Activated CD4-positive, CD25-positive, alpha-beta regulatory T cell treated with anti-CD3 and anti-CD28 coated beads, Interleukin-2, amount 50 U/mL, for 24 hours (primary cell): ENCODE results near the gene FAM83B.
"Not testable (repeated sequence)": the region's sequence is repeated elsewhere in the genome, so short reads cannot be mapped to it uniquely, and the experiment has no call there.

Source experiments
- ATAC-seq, 2 donors: fragments of 150-1000 bp; cut with Tn5 transposase; one replicate each; pipeline ENCODE4 v1.10.0; 2021; ENCODE audit warnings: mild to moderate bottlenecking in 1 of 2, moderate library complexity in 1 of 2

The FAM83B gene, protein sequence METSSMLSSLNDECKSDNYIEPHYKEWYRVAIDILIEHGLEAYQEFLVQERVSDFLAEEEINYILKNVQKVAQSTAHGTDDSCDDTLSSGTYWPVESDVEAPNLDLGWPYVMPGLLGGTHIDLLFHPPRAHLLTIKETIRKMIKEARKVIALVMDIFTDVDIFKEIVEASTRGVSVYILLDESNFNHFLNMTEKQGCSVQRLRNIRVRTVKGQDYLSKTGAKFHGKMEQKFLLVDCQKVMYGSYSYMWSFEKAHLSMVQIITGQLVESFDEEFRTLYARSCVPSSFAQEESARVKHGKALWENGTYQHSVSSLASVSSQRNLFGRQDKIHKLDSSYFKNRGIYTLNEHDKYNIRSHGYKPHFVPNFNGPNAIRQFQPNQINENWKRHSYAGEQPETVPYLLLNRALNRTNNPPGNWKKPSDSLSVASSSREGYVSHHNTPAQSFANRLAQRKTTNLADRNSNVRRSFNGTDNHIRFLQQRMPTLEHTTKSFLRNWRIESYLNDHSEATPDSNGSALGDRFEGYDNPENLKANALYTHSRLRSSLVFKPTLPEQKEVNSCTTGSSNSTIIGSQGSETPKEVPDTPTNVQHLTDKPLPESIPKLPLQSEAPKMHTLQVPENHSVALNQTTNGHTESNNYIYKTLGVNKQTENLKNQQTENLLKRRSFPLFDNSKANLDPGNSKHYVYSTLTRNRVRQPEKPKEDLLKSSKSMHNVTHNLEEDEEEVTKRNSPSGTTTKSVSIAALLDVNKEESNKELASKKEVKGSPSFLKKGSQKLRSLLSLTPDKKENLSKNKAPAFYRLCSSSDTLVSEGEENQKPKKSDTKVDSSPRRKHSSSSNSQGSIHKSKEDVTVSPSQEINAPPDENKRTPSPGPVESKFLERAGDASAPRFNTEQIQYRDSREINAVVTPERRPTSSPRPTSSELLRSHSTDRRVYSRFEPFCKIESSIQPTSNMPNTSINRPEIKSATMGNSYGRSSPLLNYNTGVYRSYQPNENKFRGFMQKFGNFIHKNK

GRCh38 chr6:54846243-54846856 lies at the start of gene FAM83B:
Gene FAM83B, plus strand, starts transcription at chr6:54846771. Its CDS starts 23,476 bp downstream, at chr6:54870247.
- ATAC-seq, result no peak

DNA sequence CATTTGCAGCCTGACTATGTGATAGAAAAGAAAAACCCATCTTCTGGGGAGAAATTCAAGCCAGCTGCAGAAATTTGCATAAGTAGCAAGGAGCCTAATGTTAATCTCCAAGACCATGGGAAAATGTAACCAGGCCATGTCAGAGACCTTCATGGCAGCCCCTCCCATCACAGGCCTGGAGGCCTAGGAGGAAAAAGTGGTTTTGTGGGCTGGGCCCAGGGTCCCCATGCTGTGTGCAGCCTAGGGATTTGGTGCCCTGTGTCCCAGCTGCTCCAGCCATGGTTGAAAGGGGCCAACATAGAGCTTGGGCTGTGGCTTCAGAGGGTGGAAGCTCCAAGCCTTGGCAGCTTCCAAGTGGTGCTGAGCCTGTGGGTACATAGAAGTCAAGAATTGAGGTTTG lies 49.7 kb upstream of the FAM83B start:
- ATAC-seq, result not testable (repeated sequence)

- no peak for ATAC-seq
Observed at GRCh38 chr6:54800050-54800600, 46.4 kb upstream of the FAM83B start.

DNA sequence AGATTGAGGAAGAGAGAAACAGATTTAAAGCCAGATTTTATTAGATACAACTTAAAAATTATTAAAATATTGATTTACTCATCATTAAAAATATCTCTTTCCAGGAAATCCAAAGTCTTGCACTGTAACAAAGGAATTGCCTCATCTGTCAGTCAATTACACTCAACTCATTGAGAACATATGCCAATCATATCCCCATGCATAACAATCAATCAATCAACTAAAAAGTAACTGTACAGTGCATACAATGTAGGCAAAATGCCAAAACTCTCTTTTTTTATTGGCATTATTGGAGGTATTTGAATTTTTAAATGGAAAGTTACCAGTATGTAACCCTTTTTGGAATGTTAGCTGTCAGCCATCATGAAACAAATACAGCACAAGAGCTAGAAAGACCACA lies 45.3 kb upstream of the FAM83B start:
- ATAC-seq, result no peak

DNA sequence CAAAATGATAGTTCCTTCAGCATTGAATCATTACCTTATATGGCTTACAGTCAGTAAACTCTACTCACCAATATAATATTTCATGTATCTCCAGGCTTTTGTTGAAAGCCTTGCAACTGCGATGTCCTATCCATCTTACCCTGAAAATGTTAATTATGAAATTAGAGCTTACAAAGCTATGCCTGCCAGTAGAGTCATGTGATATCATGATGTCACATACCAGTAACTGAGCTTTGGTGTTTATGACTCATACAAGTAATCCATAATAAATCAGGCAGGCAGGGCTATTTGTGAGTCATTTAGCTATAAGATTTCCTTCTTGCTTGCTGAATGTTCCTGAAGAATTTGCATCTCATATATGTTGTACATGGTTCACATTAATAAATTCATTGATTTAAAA lies 44.9 kb upstream of the FAM83B start:
- no peak for ATAC-seq

DNA sequence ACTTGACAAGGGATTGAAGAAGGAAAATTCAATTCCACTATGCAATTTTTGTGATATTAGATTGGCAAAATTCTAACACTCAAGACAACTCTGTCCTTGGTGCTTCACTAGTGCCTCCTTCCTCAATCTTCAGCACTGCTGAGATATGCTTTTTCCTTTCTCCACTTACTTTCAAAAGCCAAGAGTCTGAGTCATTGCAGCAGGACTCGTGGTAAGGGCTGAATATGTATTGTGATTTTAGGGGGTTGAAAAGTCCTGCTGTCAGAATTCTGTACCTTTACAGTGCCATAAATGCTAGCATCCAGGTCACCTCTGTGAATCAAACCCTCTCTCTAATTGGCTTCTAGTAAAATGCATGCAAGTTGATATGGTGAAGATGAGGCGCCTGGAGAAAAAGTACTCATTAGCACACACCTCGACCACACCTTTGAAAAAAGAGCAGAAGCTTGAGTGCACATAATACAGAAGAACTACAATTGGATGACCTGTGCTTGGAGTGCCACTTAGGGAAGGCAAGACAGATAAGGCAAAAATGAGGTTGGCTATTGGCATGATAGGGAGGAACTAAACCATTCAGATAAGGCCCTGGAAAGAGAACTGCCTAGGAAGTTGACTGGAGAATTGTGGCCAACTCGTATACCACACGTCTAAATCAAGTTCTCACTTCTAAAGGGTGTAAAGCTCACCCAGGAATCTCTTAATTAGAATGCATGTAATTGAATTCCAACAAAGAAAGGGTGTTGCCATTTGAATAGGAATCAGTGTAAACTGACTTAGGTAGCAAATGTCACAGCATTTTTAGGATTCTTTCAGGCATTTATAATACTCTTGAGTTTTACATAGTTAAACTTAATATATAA lies 43.6 kb upstream of the FAM83B start:
- ATAC-seq, result no peak

DNA sequence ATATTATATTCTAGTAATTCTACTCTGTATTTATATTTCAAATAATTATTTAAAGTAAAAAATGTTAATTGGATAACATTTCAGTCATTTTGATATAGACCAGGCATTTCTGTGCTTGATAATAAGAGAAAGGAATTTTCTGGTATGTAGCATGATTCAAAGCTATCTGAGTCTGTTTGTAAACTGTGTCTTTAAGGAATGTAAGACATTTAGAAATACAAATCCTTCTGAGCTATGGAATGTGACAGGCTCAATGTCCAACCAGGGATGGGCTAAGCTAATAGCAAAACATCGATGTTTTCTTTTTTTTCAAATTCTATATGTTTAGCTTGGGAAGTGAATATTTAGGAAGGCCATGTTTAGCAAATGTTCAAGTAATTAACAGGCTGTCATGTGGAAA lies 41.5 kb upstream of the FAM83B start:
- no peak for ATAC-seq

GRCh38 chr6:54810147-54810546 lies 36.4 kb upstream of the FAM83B start:
- no peak for ATAC-seq

GRCh38 chr6:54813892-54814291 lies 32.7 kb upstream of the FAM83B start:
- no peak for ATAC-seq

- ATAC-seq, result no peak
Observed at GRCh38 chr6:54817236-54817635, 29.3 kb upstream of the FAM83B start.

DNA sequence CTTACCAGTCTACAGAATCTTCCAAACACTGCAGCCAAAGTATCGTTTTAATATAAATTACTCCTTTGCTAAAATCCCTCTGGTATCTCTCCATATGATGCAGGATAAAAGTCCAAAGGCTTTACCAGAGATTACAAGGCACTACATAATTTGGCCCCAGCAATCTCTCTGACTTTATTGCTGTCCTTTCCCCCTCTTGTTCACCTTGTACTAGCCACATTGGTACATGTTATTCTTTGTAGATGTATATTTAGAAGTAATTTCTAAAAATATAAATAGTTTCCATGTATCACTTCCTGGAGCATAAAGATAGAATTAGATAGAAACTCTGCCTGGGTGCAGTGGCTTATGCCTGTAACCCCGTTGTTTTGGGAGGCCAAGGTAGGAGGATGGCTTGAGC lies 28.7 kb upstream of the FAM83B start:
- no peak for ATAC-seq

- ATAC-seq, result not testable (repeated sequence)
Observed at GRCh38 chr6:54824225-54824624, 22.3 kb upstream of the FAM83B start.

- no peak for ATAC-seq
Observed at GRCh38 chr6:54827010-54827409, 19.6 kb upstream of the FAM83B start.

DNA sequence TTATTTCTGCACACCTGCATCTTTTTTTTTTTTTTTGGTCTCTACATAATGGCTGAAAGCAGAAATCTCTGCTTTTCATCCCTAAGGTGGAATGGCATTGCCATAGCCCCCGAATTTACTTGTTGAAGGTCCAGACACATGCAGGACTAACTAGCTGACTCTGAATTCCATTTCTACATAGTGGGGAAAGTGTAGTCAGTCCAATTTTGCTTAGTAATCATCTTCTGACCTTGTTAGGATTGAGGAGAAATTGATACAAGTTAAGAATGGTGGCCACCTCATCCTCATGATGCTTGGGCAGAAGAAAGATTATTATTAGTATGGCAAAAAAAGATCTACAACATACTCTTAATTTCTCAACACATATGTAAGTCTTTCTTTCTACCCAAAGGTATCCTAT lies 16.4 kb upstream of the FAM83B start:
- no peak for ATAC-seq

DNA sequence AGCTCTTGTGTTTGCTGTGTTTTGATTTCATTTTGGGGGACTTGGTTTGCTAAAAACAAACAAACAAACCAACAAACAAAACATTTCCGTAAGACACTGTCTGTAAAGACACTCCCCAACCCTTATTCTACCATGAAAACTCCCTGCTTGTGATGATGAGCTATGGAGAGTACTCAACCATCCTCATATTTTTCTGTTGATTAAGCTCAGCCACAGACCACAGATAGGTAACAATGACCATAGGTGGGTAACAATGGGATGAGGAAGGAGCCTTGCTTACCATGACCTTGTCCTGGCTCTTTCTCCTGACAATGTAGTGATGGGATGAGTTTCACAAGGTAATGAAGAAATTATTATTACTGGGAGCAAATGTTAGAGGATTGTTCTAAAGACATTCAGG lies 11.4 kb upstream of the FAM83B start:
- ATAC-seq, result no peak

- no peak for ATAC-seq
Observed at GRCh38 chr6:54846857-54847674, 495 bp downstream of the FAM83B start.

DNA sequence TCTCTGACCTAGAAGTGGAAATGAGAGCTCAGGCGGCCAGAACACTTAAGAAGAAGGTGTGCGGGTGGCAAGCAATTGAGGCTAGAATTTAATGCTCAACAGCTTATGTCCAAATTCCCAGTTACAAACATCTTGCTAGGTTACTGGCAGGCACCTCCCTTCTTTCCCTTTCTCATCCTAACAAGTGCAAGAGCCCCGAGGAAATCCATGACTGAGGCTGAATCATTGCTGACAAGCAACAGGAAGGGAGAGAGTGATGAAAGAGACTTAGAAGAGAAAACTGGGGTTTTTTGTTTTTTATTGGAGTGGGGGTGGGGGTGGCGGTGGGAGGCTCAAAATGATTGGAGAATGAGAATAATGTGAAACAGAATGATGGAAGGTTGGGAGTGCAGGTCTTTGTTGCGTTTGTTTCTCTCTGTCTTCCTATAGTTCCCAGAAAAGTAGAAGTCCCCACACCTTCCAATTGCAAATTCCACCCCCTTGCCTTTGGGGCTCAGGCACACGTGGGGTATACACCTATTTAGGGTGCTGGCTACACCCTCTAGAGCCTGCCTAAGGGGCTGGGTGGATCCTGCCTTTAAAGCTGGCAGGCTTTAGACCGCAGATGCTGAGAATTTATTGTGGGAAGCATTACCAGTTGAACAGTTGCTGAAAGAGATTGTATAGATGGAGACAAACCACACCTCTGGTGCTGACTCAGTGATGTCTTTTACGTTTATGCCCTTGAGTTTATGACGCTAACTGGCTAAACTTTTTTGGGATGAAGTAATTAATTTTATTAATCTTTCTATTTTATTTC lies 1.4 kb downstream of the FAM83B start:
- no peak for ATAC-seq

DNA sequence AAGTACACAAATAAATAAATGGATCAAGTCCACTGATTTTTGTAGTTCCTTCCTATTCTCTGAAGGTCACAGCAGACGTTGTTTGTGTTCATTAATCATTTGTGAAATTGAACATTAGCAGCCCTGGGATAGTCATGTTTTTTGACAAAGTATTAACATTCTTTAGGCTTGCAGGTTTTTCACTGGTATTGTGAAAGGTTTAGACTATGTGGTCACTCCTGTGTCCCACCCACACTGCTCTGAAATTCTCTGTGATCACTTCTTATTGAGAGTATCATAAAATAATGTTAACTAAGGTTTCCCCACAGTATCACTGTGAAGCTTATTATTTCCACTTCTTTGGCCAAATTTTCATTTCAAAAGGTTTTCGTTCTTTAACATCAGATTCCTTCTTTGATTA lies 3.5 kb downstream of the FAM83B start:
- no peak for ATAC-seq

- ATAC-seq, result no peak
Observed at GRCh38 chr6:54856129-54856528, 9.6 kb downstream of the FAM83B start.

DNA sequence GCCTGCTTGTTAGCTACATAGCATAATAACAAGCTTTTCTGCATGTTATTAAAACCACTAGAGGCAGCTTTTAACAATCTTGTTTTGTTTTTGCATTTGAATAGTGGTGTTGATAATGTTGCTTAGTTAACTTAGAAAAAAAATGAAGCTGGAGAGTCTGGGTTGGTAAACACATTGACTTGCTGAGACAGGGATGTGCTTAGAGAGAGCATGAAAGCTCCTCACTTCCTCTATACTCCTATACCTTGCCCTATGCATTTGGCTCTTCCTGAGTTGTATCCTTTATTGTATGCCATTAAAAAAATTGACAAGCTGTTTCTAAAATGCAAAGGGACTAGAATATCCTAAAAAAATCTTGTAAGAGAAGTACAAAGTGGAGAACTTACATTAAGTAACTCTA lies 13.6 kb downstream of the FAM83B start:
- ATAC-seq, result no peak
